ENCODE data around the gene KRTAP1-1.

DNA sequence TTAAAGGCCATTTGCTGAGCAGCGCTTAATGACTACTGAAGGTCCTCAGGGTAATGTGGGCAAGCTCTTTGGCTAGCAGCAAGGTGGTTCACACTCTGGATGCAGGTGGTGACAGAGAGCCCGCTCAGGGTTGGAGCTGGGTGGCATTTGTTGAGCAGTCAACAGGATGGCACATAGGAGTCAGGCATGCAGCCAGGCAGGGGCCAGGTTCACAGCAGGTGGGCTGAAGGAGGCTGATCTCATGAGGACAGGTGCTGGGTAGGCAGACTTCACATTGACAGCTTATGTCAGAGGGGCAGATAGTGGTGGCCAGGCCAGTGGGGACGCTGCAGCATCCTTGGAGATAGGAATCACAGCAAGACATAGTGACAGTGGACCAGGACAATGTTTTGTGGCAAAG lies 36.9 kb downstream of the KRTAP1-1 start:
- TF ChIP-seq, protein P1, sequence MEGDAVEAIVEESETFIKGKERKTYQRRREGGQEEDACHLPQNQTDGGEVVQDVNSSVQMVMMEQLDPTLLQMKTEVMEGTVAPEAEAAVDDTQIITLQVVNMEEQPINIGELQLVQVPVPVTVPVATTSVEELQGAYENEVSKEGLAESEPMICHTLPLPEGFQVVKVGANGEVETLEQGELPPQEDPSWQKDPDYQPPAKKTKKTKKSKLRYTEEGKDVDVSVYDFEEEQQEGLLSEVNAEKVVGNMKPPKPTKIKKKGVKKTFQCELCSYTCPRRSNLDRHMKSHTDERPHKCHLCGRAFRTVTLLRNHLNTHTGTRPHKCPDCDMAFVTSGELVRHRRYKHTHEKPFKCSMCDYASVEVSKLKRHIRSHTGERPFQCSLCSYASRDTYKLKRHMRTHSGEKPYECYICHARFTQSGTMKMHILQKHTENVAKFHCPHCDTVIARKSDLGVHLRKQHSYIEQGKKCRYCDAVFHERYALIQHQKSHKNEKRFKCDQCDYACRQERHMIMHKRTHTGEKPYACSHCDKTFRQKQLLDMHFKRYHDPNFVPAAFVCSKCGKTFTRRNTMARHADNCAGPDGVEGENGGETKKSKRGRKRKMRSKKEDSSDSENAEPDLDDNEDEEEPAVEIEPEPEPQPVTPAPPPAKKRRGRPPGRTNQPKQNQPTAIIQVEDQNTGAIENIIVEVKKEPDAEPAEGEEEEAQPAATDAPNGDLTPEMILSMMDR (IDR thresholded peaks at IDR 0.05; ENCODE audit: low read depth, low read length) = no peak
- TF ChIP-seq EZH2phosphoT487 (IDR thresholded peaks at IDR 0.05; ENCODE audit: low read depth) = no peak

All from OCI-LY3 (cell line).